Muscle of leg (tissue), 11 donors: Measurements from ENCODE around the gene GRAP. TPM values are rescaled to one million over a fixed set of nuclear protein-coding genes. Genes with fewer than 3 reads are reported as not detected.

ENCODE experiments used
- DNase-seq: peaks from one replicate; pipeline ENCODE4 v3.0.0; 2013
- H3K27ac ChIP-seq: one replicate; pipeline ENCODE4 v1.5.1; 2013; ENCODE audit warnings: mild to moderate bottlenecking, low read length, control low read depth
- H3K27me3 ChIP-seq: one replicate; pipeline ENCODE4 v1.6.1; 2013; ENCODE audit warnings: low read length; ENCODE audit not compliant: control insufficient read depth, insufficient read depth
- H3K36me3 ChIP-seq: one replicate; pipeline ENCODE4 v1.6.1; 2013; ENCODE audit warnings: low read length; ENCODE audit not compliant: control insufficient read depth, insufficient read depth
- H3K4me1 ChIP-seq: one replicate; pipeline ENCODE4 v1.6.1; 2013; ENCODE audit warnings: low read length; ENCODE audit not compliant: control insufficient read depth, insufficient read depth
- H3K4me3 ChIP-seq: one replicate; pipeline ENCODE4 v1.5.1; 2013; ENCODE audit warnings: low read length, control low read depth
- H3K9me3 ChIP-seq: replicated peaks from 2 replicates; pipeline ENCODE4 v1.6.1; 2013; ENCODE audit warnings: low read depth, low read length; ENCODE audit not compliant: control insufficient read depth
- WGBS: methylation state at CpG from one replicate; pipeline ENCODE4 v1.1.5; 2013; ENCODE audit warnings: missing lambda C conversion rate; ENCODE audit not compliant: insufficient coverage; 5-methylcytosine and 5-hydroxymethylcytosine counted together
- polyA plus RNA-seq, 8 donors: library from polyadenylated mRNA; unstranded; fragments of 120-200 nt; gene quantifications; one replicate each; pipeline versions ENCODE4 v1.2.1 to v1.2.3, GENCODE V29; 2013; ENCODE audit warnings: inconsistent platforms in 1 of 8, low replicate concordance in 1 of 8; ENCODE audit not compliant: insufficient read length in 8 of 8, insufficient read depth in 1 of 8
- total RNA-seq: library from RNA; stranded (reverse); fragments of 120-200 nt; gene quantifications from one replicate; pipeline ENCODE4 v1.2.4, GENCODE V29; 2013

Gene GRAP
- total and polyA plus RNA-seq, 9 donors, result 2.4 to 4.0 (median 3.2) TPM

- DNase-seq, result no peak
- Histone ChIP-seq H3K27ac (no peak overlapping the region), H3K4me3 (no peak overlapping the region), H3K4me1 (no peaks in the 10 kb centered on the region), H3K27me3 (no peaks in the 10 kb centered on the region), H3K9me3 (peaks cover 5% of the 10 kb centered on the region), H3K36me3 (no peaks in the 10 kb centered on the region)
- 53% methylated on average over 11 of the region's 16 CpGs for WGBS
Observed at GRCh38 chr17:18993905-18994526, 52.7 kb downstream of the GRAP start.

- 69% methylated on average over 17 of the region's 22 CpGs for WGBS
- no peaks in the 10 kb centered on the region for H3K36me3 ChIP-seq
Observed at GRCh38 chr17:18992454-18993130, 54.2 kb downstream of the GRAP start.

GRCh38 chr17:18991531-18992315 is 55.0 kb downstream of the GRAP start:
- Histone ChIP-seq H3K4me3 (no peak overlapping the region), H3K27ac (no peak overlapping the region), H3K27me3 (no peaks in the 10 kb centered on the region), H3K9me3 (peaks cover 5% of the 10 kb centered on the region), H3K4me1 (no peaks in the 10 kb centered on the region), H3K36me3 (no peaks in the 10 kb centered on the region)
- DNase-seq, result no peak
- WGBS, result 90% methylated on average over 18 of the region's 20 CpGs

More at GRCh38 chr17:18992454-18993130, 54.2 kb downstream of the GRAP start:
- peaks cover 5% of the 10 kb centered on the region for H3K9me3 ChIP-seq
- no peak for DNase-seq
- no peak overlapping the region for H3K27ac ChIP-seq
- no peaks in the 10 kb centered on the region for H3K27me3 ChIP-seq
- H3K4me3 ChIP-seq, result no peak overlapping the region
- H3K4me1 ChIP-seq, result no peaks in the 10 kb centered on the region

GRCh38 chr17:18990331-18990730 is 56.4 kb downstream of the GRAP start:
- H3K4me3 ChIP-seq, result no peak overlapping the region
- WGBS, result 86% methylated on average over 2 of the region's 6 CpGs
- no peaks in the 10 kb centered on the region for H3K27me3 ChIP-seq
- H3K27ac ChIP-seq, result no peak overlapping the region
- no peak for DNase-seq
- no peaks in the 10 kb centered on the region for H3K36me3 ChIP-seq
- H3K9me3 ChIP-seq, result peaks cover 3% of the 10 kb centered on the region
- H3K4me1 ChIP-seq, result no peaks in the 10 kb centered on the region

- H3K36me3 ChIP-seq, result no peaks in the 10 kb centered on the region
- no peak overlapping the region for H3K27ac ChIP-seq
- H3K4me1 ChIP-seq, result no peaks in the 10 kb centered on the region
- H3K9me3 ChIP-seq, result no peaks in the 10 kb centered on the region
- H3K4me3 ChIP-seq, result no peak overlapping the region
- 82% methylated on average over 8 of the region's 9 CpGs for WGBS
- H3K27me3 ChIP-seq, result no peaks in the 10 kb centered on the region
- no peak for DNase-seq
Observed at GRCh38 chr17:18988546-18989173, 58.1 kb downstream of the GRAP start.

- H3K27ac ChIP-seq, result no peak overlapping the region
Observed at GRCh38 chr17:18987862-18988545, 58.8 kb downstream of the GRAP start.

GRCh38 chr17:18987230-18987610 is 59.5 kb downstream of the GRAP start:
- DNase-seq, result no peak
- Histone ChIP-seq H3K27me3 (no peaks in the 10 kb centered on the region), H3K27ac (no peak overlapping the region), H3K4me1 (no peaks in the 10 kb centered on the region), H3K4me3 (no peak overlapping the region), H3K9me3 (no peaks in the 10 kb centered on the region), H3K36me3 (no peaks in the 10 kb centered on the region)
- WGBS, result 78% methylated on average over 9 of the region's 9 CpGs

More at GRCh38 chr17:18987862-18988545, 58.8 kb downstream of the GRAP start:
- H3K4me3 ChIP-seq, result no peak overlapping the region
- WGBS, result 77% methylated on average over 12 of the region's 14 CpGs
- DNase-seq, result no peak
- no peaks in the 10 kb centered on the region for H3K9me3 ChIP-seq
- H3K4me1 ChIP-seq, result no peaks in the 10 kb centered on the region
- H3K36me3 ChIP-seq, result no peaks in the 10 kb centered on the region
- H3K27me3 ChIP-seq, result no peaks in the 10 kb centered on the region

GRCh38 chr17:18986541-18987229 is 60.1 kb downstream of the GRAP start:
- H3K36me3 ChIP-seq, result no peaks in the 10 kb centered on the region
- no peak overlapping the region for H3K27ac ChIP-seq
- no peaks in the 10 kb centered on the region for H3K4me1 ChIP-seq
- WGBS, result 67% methylated on average over 5 of the region's 21 CpGs
- no peak for DNase-seq
- no peak overlapping the region for H3K4me3 ChIP-seq
- no peaks in the 10 kb centered on the region for H3K27me3 ChIP-seq
- no peaks in the 10 kb centered on the region for H3K9me3 ChIP-seq

GRCh38 chr17:18985475-18985874 is 61.3 kb downstream of the GRAP start:
- H3K9me3 ChIP-seq, result no peaks in the 10 kb centered on the region
- 73% methylated on average over 4 of the region's 9 CpGs for WGBS
- no peaks in the 10 kb centered on the region for H3K27me3 ChIP-seq
- no peak overlapping the region for H3K27ac ChIP-seq
- no peaks in the 10 kb centered on the region for H3K36me3 ChIP-seq
- DNase-seq, result no peak
- no peak overlapping the region for H3K4me3 ChIP-seq
- peaks cover 6% of the 10 kb centered on the region for H3K4me1 ChIP-seq
